Kidney (tissue), 14 donors: Measurements from ENCODE around the gene EFCAB6. TPM values are rescaled to one million over a fixed set of nuclear protein-coding genes. Genes with fewer than 3 reads are reported as not detected.

Source experiments
- DNase-seq, 5 donors: peaks; one replicate each; pipeline ENCODE4 v3.0.0-alpha.2; 2013 to 2020
- FAIRE-seq: peaks from 2 replicates; lab custom pipeline; 2012; peaks lifted over from hg19 to GRCh38; lab: Jason Lieb, UNC
- H3K27ac ChIP-seq, 2 donors: one replicate each; pipeline ENCODE4 v1.7.0; 2013; ENCODE audit warnings: low read depth in 2 of 2, low read length in 2 of 2, inconsistent platforms in 1 of 2
- H3K27me3 ChIP-seq: one replicate; pipeline ENCODE4 v1.7.1; 2013; ENCODE audit warnings: low read length, inconsistent platforms; ENCODE audit not compliant: control insufficient read depth, insufficient read depth
- H3K36me3 ChIP-seq, 3 donors: one replicate each; pipeline versions ENCODE4 v1.7.0 to v1.7.1; 2013; ENCODE audit warnings: low read length in 3 of 3, control low read depth in 1 of 3, inconsistent platforms in 1 of 3; ENCODE audit not compliant: insufficient read depth in 3 of 3, control insufficient read depth in 2 of 3
- H3K4me1 ChIP-seq, 3 donors: one replicate each; pipeline versions ENCODE4 v1.7.0 to v1.7.1; 2013; ENCODE audit warnings: low read length in 3 of 3, inconsistent platforms in 1 of 3, low read depth in 1 of 3; ENCODE audit not compliant: control insufficient read depth in 2 of 3, insufficient read depth in 2 of 3
- H3K4me3 ChIP-seq, 3 donors: one replicate each; pipeline versions ENCODE4 v1.7.0 to v1.8.1; 2013; ENCODE audit warnings: low read length in 3 of 3, control low read depth in 1 of 3, inconsistent platforms in 1 of 3
- H3K9ac ChIP-seq, 3 donors: one replicate each; pipeline versions ENCODE4 v1.7.0 to v1.7.1; 2013; ENCODE audit warnings: low read length in 3 of 3, control low read depth in 1 of 3, inconsistent platforms in 1 of 3
- H3K9me3 ChIP-seq, 3 donors: one replicate each; pipeline versions ENCODE4 v1.7.0 to v1.7.1; 2013; ENCODE audit warnings: low read length in 3 of 3, control low read depth in 1 of 3, inconsistent platforms in 1 of 3; ENCODE audit not compliant: control insufficient read depth in 2 of 3, insufficient read depth in 1 of 3
- intact Hi-C: fragments of 100-400 bp; cut with DNase I; formaldehyde crosslinking; loops from one replicate; pipeline ENCODE4 v1.11.1; 2022
- polyA plus RNA-seq: library from polyadenylated mRNA; stranded (reverse); fragments of 350-450 nt; fragmentation: Illumina TruSeq; extraction: RNeasy Lipid Tissue Mini Kit (QIAGEN cat#74804); gene quantifications from one replicate; pipeline ENCODE4 v1.2.3, GENCODE V29; 2014; ENCODE audit warnings: low read depth, low replicate concordance; ENCODE audit not compliant: insufficient read depth
- total RNA-seq: library from RNA; stranded (reverse); fragmentation: NEBNext Ultra II Directional; extraction: Animal tissue kit (Norgen Biotek cat#: 25700); gene quantifications from one replicate; pipeline ENCODE4 v1.2.1, GENCODE V29; 2021
- TF ChIP-seq, protein P1 (sequence below): IDR thresholded peaks from 3 replicates; pipeline ENCODE4 v1.5.1; 2012; ENCODE audit warnings: mild to moderate bottlenecking, moderate library complexity, borderline replicate concordance; ENCODE audit not compliant: insufficient read depth; ENCODE audit errors: extremely low read depth
- donor health status: control.
- donor health status: control.
- donor health status: control.
- donor health status: control.
- donor health status: control.
- donor health status: DM: yes; HTN: yes; CAD: no.
- donor health status: Normal renal cell carcinoma (clear cell type).

The EFCAB6 gene
- total and polyA plus RNA-seq, 2 donors from 2014 or later = 1.5 to 11.8 TPM

DNA sequence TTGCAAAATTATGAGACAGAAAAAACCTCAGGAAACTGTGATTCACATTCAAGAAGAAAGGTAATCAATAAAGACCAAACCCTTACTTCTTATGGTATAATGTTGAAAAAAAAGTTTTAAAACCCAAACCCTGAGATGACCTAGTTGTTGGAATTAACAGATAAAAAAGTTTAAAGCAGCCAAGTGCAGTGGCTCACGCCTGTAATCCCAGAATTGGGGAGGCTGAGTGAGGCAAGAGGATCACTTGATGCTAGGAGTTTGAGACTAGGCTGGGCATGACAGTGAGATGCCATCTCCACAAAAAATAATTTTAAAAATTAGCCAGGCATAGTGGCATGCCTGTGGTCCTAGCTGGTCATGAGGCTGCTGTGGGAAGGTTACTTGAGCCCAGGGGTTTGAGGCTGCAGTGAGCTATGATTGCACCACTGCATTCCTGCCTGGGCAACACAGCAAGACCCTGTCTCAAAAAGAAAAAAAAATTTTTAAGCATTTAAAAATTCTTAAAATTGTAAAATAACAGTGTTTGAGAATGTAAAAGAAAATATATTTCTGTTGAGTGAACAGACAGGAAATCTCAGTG lies 85.1 kb downstream of the EFCAB6 start:
- DNase-seq (no peak), FAIRE-seq (no peak)
- TF ChIP-seq, protein P1, sequence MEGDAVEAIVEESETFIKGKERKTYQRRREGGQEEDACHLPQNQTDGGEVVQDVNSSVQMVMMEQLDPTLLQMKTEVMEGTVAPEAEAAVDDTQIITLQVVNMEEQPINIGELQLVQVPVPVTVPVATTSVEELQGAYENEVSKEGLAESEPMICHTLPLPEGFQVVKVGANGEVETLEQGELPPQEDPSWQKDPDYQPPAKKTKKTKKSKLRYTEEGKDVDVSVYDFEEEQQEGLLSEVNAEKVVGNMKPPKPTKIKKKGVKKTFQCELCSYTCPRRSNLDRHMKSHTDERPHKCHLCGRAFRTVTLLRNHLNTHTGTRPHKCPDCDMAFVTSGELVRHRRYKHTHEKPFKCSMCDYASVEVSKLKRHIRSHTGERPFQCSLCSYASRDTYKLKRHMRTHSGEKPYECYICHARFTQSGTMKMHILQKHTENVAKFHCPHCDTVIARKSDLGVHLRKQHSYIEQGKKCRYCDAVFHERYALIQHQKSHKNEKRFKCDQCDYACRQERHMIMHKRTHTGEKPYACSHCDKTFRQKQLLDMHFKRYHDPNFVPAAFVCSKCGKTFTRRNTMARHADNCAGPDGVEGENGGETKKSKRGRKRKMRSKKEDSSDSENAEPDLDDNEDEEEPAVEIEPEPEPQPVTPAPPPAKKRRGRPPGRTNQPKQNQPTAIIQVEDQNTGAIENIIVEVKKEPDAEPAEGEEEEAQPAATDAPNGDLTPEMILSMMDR = no peak
- Histone ChIP-seq H3K9ac (no peak overlapping the region), H3K27me3 (no peaks in the 10 kb centered on the region), H3K27ac (no peak overlapping the region), H3K9me3 (no peaks in the 10 kb centered on the region), H3K36me3 (no peaks in the 10 kb centered on the region), H3K4me1 (no peaks in the 10 kb centered on the region), H3K4me3 (no peak overlapping the region)
- intact Hi-C loops = no loop called here

DNA sequence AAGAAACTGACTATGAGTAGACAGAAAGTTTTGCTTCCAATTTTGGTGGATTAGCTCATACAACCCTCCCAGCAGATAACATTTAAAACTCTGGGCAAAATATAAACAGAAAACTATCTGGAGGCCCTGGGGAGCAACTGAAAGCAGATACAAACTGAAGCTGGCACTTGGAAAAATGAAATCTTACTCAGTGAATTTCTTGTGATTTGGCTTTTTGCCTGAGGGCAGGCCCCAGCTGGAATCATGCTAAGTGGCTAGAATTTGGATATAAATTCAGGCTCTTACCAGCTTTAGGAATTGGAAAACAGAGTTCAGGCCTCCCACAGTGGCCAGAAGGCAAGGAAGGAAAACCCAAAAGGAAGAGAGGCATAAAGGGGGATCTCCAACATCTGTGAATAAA lies 85.8 kb downstream of the EFCAB6 start:
- H3K9ac ChIP-seq = no peak overlapping the region
- no peak overlapping the region for H3K4me3 ChIP-seq
- DNase-seq = no peak
- intact Hi-C loops = no loop called here
- H3K27me3 ChIP-seq = no peaks in the 10 kb centered on the region
- no peaks in the 10 kb centered on the region for H3K9me3 ChIP-seq
- no peak overlapping the region for H3K27ac ChIP-seq
- no peaks in the 10 kb centered on the region for H3K36me3 ChIP-seq
- FAIRE-seq = no peak
- TF ChIP-seq, protein P1 = no peak
- no peaks in the 10 kb centered on the region for H3K4me1 ChIP-seq

DNA sequence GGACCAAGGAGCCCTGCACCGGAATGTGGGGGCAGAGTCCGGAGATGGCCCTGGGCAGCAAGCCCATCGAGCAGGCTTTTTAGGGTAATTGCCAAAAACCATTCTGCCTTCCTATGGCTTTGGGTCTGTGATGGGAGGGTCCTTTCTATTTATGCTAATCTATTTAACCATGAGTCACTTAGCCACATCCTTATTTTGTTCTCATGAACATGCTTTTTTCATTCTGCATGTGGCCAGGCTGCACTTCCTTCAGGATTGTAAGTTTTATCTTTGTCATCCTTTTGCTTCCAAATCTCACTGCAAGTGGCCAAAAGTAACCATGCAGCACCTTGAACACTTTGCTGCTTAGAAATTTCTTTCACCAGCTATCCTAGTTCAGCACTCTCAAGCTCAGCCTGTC lies 88.3 kb downstream of the EFCAB6 start:
- TF ChIP-seq, protein P1 = no peak
- intact Hi-C loops = no loop called here
- no peak overlapping the region for H3K9ac ChIP-seq
- H3K27me3 ChIP-seq = no peaks in the 10 kb centered on the region
- H3K36me3 ChIP-seq = no peaks in the 10 kb centered on the region
- H3K27ac ChIP-seq = no peak overlapping the region
- H3K4me3 ChIP-seq = no peak overlapping the region
- no peaks in the 10 kb centered on the region for H3K4me1 ChIP-seq
- no peak for DNase-seq
- FAIRE-seq = no peak
- no peaks in the 10 kb centered on the region for H3K9me3 ChIP-seq

DNA sequence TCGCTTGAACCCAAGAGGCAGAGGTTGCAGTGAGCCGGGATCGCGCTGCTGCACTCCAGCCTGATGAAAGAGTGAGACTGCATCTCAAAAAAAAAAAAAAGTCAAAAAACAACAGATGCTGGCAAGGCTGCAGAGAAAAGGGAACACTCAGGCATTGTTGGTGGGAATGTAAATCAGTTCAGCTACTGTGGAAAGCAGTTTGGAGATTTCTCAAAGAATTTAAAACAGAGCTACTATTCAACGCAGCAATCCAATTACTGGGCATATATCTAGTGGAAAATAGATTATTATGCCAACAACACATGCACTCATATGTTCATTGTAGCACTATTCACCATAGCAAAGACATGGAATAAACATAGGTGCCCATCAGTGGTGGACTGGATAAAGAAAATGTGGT lies 89.7 kb downstream of the EFCAB6 start:
- no peaks in the 10 kb centered on the region for H3K36me3 ChIP-seq
- FAIRE-seq (no peak), DNase-seq (no peak)
- intact Hi-C loops = no loop called here
- TF ChIP-seq, protein P1 = no peak
- H3K9me3 ChIP-seq = no peaks in the 10 kb centered on the region
- H3K4me1 ChIP-seq = no peaks in the 10 kb centered on the region
- no peak overlapping the region for H3K4me3 ChIP-seq
- no peak overlapping the region for H3K27ac ChIP-seq
- H3K9ac ChIP-seq = no peak overlapping the region
- no peaks in the 10 kb centered on the region for H3K27me3 ChIP-seq
